Posterior vena cava (tissue), 2 donors: ENCODE results near the gene PDGFD. TPM values are rescaled to one million over a fixed set of nuclear protein-coding genes. Genes with fewer than 3 reads are reported as not detected.
A peak's percentile ranks its signal among the peaks of the same experiment; 100 is the strongest.

Experiments used
- DNase-seq: peaks from one replicate; pipeline ENCODE4 v3.0.0-alpha.2; 2020; ENCODE audit warnings: low spot score
- intact Hi-C, 2 donors: fragments of 100-400 bp; cut with DNase I; formaldehyde crosslinking; loops; one replicate each; pipeline versions ENCODE4 v1.14.1 to v1.14.2; 2022 to 2023
- total RNA-seq, 2 donors: library from RNA; stranded (reverse); fragmentation: NEBNext Ultra II Directional; extraction: Animal tissue kit (Norgen Biotek cat#: 25700); gene quantifications; one replicate each; pipeline ENCODE4 v1.2.1, GENCODE V29; 2021
- donor health status: DM: yes; HTN: yes; CAD: no.
- donor health status: DM: yes; HTN: yes; CAD: no.

The PDGFD gene
- total RNA-seq, 2 donors from 2014 or later, result 24.3 to 62.0 TPM

- intact Hi-C loops, result no loop called here
- DNase-seq, result no peak
These were observed 59.7 kb downstream of the PDGFD start for GRCh38 chr11:104104201-104104600.

DNA sequence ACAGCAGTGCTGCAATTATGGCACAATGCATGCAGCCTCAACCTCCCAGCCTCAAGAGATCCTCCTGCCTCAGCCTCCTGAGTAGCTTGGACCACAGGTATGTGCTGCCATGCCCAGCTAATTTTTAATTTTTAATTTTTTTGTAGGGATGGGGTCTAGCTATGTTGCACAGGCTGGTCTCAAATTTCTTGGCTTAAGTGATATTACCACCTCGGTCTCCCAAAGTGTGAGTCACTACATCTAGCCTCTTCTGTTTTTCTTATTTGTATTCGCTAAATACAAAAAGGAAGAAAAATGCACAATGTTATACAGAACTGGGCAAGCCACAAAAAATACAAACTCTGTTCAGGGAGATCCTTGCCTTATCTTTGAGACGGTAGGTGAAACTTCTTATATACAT is 65.4 kb downstream of the PDGFD start:
- intact Hi-C loops, result no loop called here
- DNase-seq, result no peak

- intact Hi-C loops, result no loop called here
- no peak for DNase-seq
These were observed 65.8 kb downstream of the PDGFD start for GRCh38 chr11:104098132-104098531.

- no peak for DNase-seq
- intact Hi-C loops, result no loop called here
These were observed 67.0 kb downstream of the PDGFD start for GRCh38 chr11:104096900-104097299.

DNA sequence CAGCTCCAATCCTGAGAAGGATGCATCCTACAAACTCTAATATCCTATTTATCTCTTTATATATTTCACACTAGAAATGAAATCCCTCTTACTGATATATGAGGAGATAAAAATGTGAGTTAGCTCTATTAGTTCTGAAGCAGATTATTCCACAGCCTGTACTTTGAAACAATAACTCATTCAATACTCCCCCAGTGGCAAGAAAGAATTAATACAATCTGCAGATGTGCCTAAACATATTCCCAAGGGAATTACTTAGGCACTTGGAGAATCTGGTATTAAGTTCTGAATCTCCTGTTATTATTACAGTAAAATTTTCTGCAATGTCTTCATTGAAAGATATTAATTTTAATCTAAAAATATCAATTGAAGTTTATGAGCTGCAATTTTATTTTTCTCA is 68.2 kb downstream of the PDGFD start:
- intact Hi-C loops, result no loop called here
- no peak for DNase-seq

DNA sequence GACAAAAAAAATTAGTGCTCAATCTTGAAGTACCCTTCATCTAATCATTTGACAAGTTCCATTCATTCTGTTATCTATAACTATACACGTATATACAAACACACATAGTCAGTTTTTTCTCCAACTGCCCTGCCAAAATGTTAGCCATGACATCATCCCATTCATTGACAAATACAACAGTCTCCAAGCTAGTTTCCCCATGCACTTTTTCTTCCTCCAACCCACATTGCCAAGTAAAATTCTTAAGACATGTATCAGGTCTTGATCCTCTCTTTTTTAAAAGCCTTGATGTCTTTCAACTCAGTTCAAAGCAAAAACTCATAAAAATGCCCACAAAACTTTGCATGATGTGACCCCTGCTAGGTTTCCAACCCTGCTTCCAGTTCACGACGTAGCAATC is 69.4 kb downstream of the PDGFD start:
- DNase-seq, result no peak
- intact Hi-C loops, result no loop called here

DNA sequence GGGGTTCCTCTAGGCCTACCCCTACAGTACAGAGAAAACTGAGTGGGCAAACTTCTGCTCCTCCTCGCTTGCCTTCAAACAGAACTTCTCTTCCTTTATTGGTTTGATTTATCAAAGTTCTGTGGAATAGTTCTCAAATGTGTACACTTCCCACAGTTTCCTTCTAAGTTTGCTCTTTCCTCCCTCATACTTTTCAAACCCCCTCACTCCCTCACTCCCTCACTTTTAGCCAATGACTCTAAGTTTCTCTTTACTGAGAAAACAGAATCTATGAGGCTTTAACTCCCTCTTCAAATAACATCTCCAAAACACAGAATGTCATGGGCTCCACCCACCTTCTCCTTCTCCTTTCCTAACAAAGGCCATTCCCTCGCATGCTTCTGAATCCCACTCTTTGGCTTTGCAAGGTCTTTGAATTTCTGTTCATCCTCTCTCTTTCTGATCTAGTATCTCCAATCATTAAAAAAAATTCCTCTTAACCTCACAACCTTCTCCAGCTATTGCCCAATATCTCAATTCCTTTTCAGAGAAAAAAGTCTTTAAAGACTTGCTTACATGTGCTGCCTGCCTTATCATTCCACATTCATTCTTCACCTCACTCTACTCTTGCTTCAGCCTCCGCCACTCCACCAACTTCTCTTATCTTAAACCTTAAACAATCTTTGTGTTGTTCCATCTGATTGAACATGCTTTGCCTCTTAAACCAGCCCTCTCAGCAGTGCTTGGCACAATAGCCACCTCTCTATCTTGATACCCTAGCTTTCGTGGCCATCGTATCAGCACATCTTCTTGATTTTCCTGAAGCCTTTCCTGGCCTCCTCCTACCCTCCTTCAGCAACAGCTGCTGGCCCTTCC is 70.3 kb downstream of the PDGFD start:
- intact Hi-C loops, result no loop called here
- DNase-seq, result no peak

- intact Hi-C loops, result no loop called here
- no peak for DNase-seq
These were observed 71.2 kb downstream of the PDGFD start for GRCh38 chr11:104092744-104093143.

DNA sequence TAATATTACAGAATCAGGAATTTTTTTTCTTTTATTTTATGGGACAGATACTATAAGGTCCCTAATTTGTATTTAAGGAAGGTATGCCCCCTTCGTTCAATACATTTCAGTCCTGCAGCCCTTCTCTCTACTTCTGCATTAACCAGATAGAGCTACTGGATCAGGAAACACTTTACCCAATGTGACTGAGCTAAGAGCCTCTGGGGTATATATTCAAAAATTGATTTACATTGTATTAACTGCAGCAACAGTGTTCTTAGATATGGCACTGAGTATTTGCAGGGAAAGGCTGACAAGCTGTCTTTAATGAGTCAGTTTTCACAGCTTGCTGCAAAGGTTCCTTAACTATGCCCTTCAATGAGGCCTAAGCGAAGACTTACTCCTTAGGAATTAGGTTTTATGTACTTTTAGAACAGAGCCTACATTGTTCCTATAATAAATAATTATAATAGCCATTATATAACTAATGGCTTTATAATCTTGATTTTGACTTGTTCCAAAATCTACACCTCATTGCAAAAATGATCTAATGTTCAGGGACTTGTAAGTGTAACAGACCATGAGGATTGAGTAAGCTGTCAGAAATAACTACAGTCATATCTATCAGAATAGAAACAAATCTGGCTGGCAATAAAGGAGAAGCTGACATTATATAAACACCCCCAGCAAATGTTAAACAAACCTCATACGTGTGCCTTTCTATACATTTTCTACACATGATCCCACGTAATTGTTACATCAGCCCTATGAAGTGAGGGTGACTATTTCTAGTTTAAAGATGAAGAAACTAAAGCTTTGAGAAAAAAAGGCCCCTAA is 72.5 kb downstream of the PDGFD start:
- no peak for DNase-seq
- intact Hi-C loops, result no loop called here

DNA sequence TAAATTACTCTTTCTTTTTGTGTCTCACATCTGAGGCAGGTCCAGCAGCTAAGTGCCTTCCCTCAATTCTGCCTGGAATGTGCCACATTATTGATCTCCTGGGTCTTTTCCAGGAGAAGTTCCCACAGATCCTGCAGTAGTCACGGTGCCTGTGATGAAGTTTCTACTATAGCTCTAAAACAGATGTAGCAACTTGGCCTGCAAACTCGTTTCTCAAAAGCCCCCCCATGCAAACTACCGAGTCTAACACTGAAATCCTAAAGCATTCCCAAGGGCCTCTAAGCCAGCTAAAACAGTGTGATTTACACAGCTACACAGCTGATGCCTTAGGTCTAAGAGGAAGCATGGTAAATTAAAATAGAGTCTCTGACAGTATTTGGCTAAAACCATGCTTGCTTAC is 73.2 kb downstream of the PDGFD start:
- intact Hi-C loops, result no loop called here

DNA sequence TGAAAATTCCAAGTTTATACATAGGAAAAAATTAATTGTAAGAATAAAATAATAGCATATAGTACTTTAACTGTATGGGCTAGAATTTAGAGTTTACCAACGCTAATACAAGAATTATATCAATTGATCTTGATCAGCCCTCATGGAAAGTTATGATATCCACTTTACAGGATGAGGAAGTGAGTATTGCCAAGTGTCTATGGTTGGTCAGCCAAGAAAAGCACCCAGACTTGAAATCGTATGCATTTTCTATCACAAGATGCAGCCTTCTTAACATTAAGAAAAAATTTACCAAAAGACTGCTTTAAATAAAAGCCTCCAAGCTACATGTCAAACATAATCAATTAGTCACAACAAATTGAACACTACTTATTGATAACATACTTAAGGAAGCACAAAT is 74.5 kb downstream of the PDGFD start:
- intact Hi-C loops, result no loop called here
- DNase-seq, result no peak

More for the DNA sequence above, 73.2 kb downstream of the PDGFD start:
- no peak for DNase-seq

GRCh38 chr11:104086621-104087020 is 77.3 kb downstream of the PDGFD start:
- no peak for DNase-seq
- intact Hi-C loops, result no loop called here

DNA sequence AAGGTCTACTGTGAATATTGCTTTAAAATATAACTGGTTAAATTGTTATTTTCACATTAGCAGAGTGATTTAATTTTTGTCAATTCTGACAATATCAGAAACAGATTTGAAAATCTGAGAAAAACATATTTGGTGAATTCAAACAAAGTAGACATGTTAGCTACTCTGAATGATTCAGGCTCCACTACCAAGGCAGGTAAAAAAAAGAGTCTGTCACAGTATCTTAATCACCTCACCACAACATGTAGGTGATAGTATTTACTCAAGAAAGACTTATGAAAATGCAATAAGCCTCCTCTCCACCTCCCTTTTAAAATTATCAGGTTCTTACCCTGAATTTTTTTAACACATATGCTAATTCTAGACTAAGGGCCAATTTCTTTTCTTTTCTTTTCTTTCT is 85.0 kb downstream of the PDGFD start:
- intact Hi-C loops, result no loop called here
- DNase-seq, result no peak

GRCh38 chr11:104078245-104078644 is 85.7 kb downstream of the PDGFD start:
- no peak for DNase-seq
- intact Hi-C loops, result no loop called here

DNA sequence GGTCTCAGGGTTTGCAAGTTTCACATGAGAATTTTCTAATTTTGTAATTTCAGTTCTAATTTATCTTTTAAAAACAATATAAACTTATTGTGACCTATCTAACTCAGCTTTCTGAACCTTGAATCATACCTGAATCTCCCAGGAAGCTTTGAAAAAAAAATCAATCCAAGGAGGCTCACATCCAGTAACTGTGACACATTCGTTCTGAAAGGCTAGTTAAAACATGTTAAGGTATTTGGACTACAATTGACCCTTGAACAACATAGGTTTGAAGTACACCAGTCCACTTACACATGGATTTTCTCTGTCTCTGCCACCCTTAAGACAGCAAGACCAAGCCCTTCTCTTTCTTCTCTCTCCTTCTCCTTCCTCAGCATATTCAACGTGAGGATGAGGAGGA is 87.5 kb downstream of the PDGFD start:
- intact Hi-C loops, result no loop called here
- no peak for DNase-seq

DNA sequence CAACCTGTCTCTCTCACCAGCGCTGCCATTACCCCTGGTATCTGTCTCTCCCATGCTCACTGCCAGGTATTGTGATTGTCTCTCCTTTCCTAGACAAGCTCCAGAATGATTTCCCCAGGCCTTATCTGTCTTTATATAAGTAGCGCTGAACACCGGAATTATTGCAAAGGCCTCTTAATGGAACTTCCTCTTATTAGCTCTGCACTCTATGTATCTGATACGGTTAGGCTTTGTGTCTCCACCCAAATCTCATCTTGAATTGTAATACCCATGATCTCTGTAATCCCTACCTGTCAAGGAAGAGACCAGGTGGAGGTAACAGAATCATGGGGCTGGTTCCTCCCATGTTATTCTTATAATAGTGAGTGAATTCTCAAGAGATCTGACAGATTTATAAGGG is 88.2 kb downstream of the PDGFD start:
- intact Hi-C loops, result no loop called here
- DNase-seq, result no peak

- no peak for DNase-seq
- intact Hi-C loops, result no loop called here
These were observed 88.9 kb downstream of the PDGFD start for GRCh38 chr11:104075091-104075490.

GRCh38 chr11:104073950-104074705 is 89.8 kb downstream of the PDGFD start:
- intact Hi-C loops, result no loop called here

GRCh38 chr11:104067534-104067933 is 96.4 kb downstream of the PDGFD start:
- DNase-seq, result no peak
- intact Hi-C loops, result no loop called here

More at GRCh38 chr11:104073950-104074705, 89.8 kb downstream of the PDGFD start:
- DNase-seq, result peak; percentile 64
